Measurements from ENCODE around the gene KCNIP1.

DNA sequence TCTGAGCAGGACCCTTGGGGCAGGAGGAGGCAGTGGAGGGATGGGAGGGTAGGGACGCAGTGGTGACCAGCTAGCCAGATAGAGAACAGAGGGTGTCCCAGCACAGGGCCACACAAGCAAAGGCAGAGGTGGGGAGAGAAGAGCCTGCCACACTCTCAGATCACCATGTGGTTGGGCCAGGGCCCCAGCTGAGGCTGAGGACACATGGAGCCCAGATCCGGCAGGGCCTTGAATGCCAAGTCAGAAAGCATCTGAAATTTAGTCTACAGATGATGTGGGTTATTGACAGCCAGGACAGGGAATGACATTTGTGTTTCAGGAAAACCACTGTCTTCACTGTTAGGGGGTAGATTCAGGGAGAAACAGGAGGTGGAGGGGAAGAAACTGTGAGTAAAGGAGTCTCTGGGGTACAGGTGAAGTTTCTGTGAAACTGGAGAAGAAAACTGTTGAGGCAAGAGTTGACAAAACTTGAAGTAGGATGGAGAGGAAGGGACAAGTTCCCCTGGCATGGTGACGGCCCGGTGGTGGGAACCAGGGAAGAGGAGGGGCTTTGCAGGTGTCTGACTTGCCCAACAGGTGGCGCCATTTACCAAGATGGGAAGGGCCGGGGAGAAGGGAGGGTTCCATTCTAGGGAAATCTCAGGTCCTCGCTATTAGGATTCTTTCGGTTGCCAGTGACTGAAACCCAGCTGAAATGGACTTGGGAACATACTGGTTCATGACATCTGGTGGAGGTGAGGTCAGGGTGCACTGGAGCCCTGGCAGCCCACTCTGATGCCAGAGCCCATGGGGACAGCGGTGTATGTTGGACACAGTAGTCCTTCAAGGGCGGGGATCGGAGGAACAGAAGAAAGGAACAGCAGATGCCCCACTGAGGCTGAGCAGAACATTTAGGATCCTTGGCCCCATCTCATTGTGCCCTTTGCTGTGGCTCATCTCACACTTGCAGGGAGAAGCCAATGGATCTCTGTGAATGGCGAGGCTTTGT, 100.1 kb downstream of the KCNIP1 start:
- TF ChIP-seq, protein P1, sequence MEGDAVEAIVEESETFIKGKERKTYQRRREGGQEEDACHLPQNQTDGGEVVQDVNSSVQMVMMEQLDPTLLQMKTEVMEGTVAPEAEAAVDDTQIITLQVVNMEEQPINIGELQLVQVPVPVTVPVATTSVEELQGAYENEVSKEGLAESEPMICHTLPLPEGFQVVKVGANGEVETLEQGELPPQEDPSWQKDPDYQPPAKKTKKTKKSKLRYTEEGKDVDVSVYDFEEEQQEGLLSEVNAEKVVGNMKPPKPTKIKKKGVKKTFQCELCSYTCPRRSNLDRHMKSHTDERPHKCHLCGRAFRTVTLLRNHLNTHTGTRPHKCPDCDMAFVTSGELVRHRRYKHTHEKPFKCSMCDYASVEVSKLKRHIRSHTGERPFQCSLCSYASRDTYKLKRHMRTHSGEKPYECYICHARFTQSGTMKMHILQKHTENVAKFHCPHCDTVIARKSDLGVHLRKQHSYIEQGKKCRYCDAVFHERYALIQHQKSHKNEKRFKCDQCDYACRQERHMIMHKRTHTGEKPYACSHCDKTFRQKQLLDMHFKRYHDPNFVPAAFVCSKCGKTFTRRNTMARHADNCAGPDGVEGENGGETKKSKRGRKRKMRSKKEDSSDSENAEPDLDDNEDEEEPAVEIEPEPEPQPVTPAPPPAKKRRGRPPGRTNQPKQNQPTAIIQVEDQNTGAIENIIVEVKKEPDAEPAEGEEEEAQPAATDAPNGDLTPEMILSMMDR (IDR thresholded peaks at IDR 0.05 in 2 of 3, conservative IDR thresholded peaks at IDR 0.05 in 1 of 3; ENCODE audit: borderline replicate concordance in 1 of 3, insufficient read depth in 1 of 3, low read depth in 2 of 3, low read length in 2 of 3), result peak; percentile 84 to 89 (median 86)
- TF ChIP-seq EZH2phosphoT487 (IDR thresholded peaks at IDR 0.05; ENCODE audit: borderline replicate concordance), result no peak
